ENCODE data around the gene USP47. TPM values are rescaled to one million over a fixed set of nuclear protein-coding genes. Genes with fewer than 3 reads are reported as not detected.

The USP47 gene
- total and polyA plus RNA-seq, 2 of the 13 experiments (the other 11 are each of a cell fraction or from before 2014, with no cell fraction given) = 12.2 to 52.7 TPM

DNA sequence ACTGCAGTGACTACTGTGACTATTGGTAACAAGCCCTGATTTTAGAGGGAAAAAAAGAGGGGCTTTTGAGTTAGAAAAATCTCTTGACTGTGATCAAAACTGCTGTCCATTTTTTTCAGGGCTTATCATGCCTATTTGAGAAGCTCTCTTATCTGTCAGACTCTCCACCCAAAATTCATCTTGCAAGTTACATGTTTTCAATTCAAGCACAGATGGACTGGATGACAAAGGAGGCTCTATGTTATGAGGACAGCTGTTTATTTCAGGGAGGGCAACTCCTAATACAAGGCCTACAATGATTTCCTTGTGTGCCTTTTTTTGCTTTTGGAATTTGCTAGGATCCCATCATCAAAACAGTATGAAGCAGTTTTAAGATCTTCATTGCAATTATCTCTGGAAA lies 35.2 kb upstream of the USP47 start:
- 0 out of 5 replicates have a peak, but pooled peaks cover 0 to 3% of the 10 kb centered on the region in 2 experiments for H3K27me3 ChIP-seq (ENCODE audit: control insufficient read depth in 1 of 2, insufficient read depth in 2 of 2, low read length in 2 of 2)
- no TSS peak for BruUV-seq (replicated peaks)
- TF ChIP-seq NPAS2 (CRISPR knock-in tag; IDR thresholded peaks at IDR 0.05; ENCODE audit: borderline replicate concordance) (no peak), RFX5 (IDR thresholded peaks at IDR 0.05; ENCODE audit: low read depth, low read length) (no peak), ZNF512 (CRISPR knock-in tag; IDR thresholded peaks at IDR 0.05) (no peak), TOE1 (CRISPR knock-in tag; IDR thresholded peaks at IDR 0.05) (no peak), RNF2 (conservative IDR thresholded peaks at IDR 0.05; ENCODE audit: low read depth) (no peak), ZNF704 (CRISPR knock-in tag; IDR thresholded peaks at IDR 0.05; ENCODE audit: borderline replicate concordance) (no peak), ZNF251 (CRISPR knock-in tag; IDR thresholded peaks at IDR 0.05) (no peak), ZNF589 (CRISPR knock-in tag; conservative IDR thresholded peaks at IDR 0.05) (no peak)
- H4K20me1 ChIP-seq (ENCODE audit: insufficient read depth, low read length) = no peaks in the 10 kb centered on the region
- no peak overlapping the region for H3K27ac ChIP-seq (ENCODE audit: extremely low read length, insufficient read depth, low read length)
- H2AFZ ChIP-seq (ENCODE audit: low read length) = no peak overlapping the region
- no peak for ATAC-seq
- H3K9ac ChIP-seq (ENCODE audit: insufficient read depth, low read depth, low read length) = no peak overlapping the region
- no peak overlapping the region for H3K4me2 ChIP-seq (ENCODE audit: low read depth, low read length)
- H3K9me3 ChIP-seq (ENCODE audit: low read length) = no peaks in the 10 kb centered on the region
- no peaks in the 10 kb centered on the region for H3K36me3 ChIP-seq (replicated peaks in 1 of 2; ENCODE audit: control insufficient read depth in 1 of 2, insufficient read depth in 2 of 2, low read length in 2 of 2)
- no peaks in the 10 kb centered on the region for H3K4me1 ChIP-seq (ENCODE audit: insufficient read depth, low read length)
- in situ Hi-C loops (cut with HindIII; ENCODE audit: extremely low pct_ligation_motif_present, low pct_unique_long_range_greater_than_20kb) (loop anchor here (25.0 kb wide), 1 partner anchor 481 kb away; no protein-coding TSS in a partner anchor), intact Hi-C loops (cut with micrococcal nuclease; ENCODE audit: unreplicated experiment) (no loop called here)
- DNase-seq (ENCODE audit: low spot score) = no peak
- FAIRE-seq = no peak
- H3K79me2 ChIP-seq (ENCODE audit: insufficient read depth, low read length) = no peaks in the 10 kb centered on the region
- POLR2A ChIA-PET = interaction anchor here (1.0 kb wide), 1 partner anchor 998 kb away, joined by 3 read pairs; the partner anchor contains the start of gene EIF4G2
- no peak overlapping the region for H3K4me3 ChIP-seq (replicated peaks in 1 of 3; ENCODE audit: insufficient read depth in 1 of 3, low read depth in 2 of 3, low read length in 3 of 3)
- CTCF ChIA-PET (ENCODE audit: low intra/inter-chr PET ratio, low total read pairs) = no interaction called here
